T-helper 22 cell (primary cell): ENCODE measurements around the gene NUDT9.
"Not testable (repeated sequence)": the region's sequence is repeated elsewhere in the genome, so short reads cannot be mapped to it uniquely, and the experiment has no call there.

Experiments
- DNase-seq: peaks from one replicate; pipeline ENCODE4 v3.0.0-alpha.2; 2020; ENCODE audit warnings: low read depth

Gene NUDT9

GRCh38 chr4:87462102-87462501 lies 39.7 kb downstream of the NUDT9 start:
- no peak for DNase-seq

- DNase-seq, result no peak
Measured at GRCh38 chr4:87465739-87466366, 43.5 kb downstream of the NUDT9 start.

DNA sequence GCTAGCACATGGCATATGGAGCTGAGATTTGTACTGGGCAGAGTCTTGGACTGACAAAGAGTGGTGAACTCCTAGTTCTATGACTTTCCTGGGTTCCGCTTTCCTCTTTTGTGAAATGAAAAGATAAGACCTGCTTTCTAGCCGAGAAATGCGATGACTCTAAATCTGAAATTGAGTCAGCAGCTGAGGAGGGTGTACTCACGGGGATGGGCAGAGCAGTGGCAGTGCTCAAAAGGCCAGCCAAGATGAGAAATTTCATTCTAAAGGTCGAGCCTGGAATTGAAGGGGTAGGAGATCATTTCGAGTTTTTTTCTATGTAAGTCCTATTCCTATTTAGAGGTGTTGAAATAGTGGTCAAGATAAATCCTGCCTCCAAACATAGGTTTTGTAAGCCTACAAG lies 47.0 kb downstream of the NUDT9 start:
- DNase-seq, result no peak

DNA sequence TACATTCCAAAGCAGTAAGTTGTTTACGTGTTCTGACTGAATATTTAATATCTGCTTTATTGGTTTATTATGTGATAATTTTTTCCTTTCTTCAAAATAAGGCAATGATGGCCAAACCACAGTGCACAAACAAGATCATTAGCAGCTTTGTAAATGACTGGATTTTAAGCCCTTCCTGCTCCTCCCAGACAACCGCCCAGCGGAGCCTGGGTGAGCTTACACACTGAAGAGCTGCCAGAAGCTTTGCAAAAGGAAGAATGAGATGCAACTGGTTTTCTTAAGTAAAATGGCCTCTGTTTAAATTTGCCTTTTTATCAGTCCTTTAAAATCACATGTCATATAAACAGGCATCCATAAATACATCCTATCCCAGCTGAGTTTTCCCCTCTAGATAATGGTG lies 54.6 kb downstream of the NUDT9 start:
- DNase-seq, result no peak

GRCh38 chr4:87478732-87479250 lies 56.4 kb downstream of the NUDT9 start:
- DNase-seq, result no peak

DNA sequence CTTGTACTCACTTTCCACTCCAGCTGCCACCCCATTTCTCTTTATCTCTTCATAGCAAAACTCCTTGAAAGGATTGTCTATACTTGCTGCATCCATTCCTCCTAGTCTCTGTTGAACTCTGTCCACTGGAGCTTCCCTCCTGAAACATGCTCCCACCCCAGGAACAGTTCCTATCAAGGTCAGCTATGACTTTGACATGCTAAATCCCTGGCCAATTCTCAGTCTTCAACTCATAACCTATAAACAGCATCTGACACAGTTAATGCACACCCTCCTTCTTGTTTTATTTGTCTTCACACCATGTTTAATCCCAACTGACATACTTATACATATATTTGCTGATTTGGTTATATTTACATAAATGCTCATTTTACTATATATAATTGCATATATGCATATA lies 59.0 kb downstream of the NUDT9 start:
- DNase-seq, result no peak

DNA sequence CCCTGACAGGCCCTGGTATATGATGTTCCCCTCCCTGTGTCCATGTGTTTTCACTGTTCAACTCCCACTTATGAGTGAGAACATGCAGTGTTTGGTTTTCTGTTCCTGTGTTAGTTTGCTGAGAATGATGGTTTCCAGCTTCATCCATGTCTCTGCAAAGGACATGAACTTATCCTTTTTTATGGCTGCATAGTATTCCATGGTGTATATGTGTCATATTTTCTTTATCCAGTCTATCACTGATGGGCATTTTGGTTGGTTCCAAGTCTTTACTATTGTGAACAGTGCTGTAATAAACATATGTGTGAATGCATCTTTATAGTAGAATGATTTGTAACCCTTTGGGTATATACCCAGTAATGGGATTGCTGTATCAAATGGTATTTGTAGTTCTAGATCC lies 60.9 kb downstream of the NUDT9 start:
- not testable (repeated sequence) for DNase-seq

- not testable (repeated sequence) for DNase-seq
Measured at GRCh38 chr4:87488666-87489065, 66.3 kb downstream of the NUDT9 start.

DNA sequence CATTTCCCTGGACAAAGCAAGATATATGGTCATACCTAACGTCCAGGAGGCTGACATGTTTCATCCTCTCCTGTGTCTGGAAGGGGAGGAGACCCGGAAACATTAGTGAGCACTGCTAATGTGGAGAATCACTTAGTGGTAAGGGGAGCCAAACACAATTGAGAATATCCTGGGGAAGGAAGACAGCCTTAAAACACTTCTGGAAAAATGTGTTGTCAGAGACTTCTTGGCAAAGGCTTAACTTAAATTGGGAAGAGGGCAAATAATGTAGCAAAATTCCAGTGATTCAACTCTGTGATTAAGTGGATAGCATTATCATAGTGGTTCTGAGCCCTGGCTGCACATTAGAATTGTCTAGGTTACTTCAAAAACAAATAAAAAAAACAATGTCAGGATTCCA lies 67.3 kb downstream of the NUDT9 start:
- no peak for DNase-seq

- DNase-seq, result no peak
Measured at GRCh38 chr4:87490664-87491369, 68.4 kb downstream of the NUDT9 start.

- no peak for DNase-seq
Measured at GRCh38 chr4:87491436-87491835, 69.1 kb downstream of the NUDT9 start.

DNA sequence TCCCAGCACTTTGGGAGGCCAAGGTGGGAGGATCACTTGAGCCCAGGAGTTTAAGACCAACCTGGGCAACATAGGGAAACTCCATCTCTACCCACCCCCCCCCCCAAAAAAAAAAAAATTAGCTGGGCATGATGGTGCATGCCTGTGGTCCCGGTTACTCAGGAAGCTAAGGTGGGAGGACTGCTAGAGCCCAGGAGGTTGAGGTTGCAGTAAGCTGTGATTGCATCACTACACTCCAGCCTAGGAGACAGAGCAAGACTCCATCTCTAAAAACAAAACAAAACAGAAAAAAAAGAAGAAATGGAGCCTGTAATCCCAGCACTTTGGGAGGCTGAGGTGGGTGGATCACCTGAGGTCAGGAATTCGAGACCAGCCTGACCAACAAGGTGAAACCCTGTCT lies 69.5 kb downstream of the NUDT9 start:
- DNase-seq, result not testable (repeated sequence)

GRCh38 chr4:87493115-87493514 lies 70.7 kb downstream of the NUDT9 start:
- DNase-seq, result no peak

GRCh38 chr4:87497159-87497558 lies 74.8 kb downstream of the NUDT9 start:
- DNase-seq, result no peak

DNA sequence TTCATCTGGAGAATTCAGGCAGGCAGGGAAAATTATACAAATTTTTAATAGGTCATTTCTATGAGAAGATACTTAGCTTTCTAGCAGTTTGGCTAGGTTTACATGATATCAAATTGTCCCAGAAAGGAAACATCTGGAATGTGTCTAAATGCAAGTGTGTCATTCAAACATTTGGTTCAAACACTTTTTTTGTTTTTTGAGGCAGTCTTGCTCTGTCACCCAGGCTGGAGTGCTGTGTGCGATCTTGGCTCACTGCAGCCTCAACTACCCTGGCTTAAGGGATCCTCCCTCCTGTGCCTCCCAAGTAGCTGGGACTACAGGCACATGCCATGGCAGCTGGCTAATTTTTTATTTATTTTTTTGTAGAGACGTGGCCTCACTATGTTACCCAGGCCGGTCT lies 75.2 kb downstream of the NUDT9 start:
- DNase-seq, result no peak

GRCh38 chr4:87498446-87498900 lies 76.1 kb downstream of the NUDT9 start:
- DNase-seq, result no peak

DNA sequence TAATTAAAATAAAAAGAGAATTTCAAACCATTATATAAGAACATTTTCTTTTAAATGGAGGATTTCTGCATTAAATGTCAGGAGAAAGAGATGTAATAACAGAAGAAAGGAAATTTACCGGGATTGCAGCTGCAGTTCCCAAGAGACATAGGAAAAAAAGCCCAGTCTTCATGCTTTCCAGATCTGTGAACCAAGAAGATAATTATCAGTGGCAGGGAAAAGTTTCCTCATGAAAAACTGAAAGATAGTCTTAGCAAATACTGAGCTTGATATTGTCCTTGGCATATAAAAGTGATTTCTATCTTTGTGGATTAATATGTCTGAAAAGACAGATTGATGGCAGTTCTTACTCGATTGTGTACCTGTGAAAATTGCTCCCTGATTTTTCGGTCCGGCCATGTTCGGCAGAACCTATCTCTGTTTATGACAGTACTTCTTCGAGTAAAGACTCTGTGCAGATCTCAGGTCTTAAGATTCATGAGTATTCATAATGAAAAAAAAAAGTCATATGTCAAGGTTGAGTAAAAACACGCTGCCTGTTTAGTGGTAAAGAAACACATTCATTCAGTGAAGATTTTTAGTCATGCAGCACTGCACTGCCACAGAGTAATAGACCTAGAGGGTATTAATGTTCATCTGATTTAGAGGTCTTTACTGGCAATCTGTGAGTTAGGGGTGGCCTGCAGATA lies 77.2 kb downstream of the NUDT9 start:
- no peak for DNase-seq

- no peak for DNase-seq
Measured at GRCh38 chr4:87500092-87500462, 77.7 kb downstream of the NUDT9 start.

DNA sequence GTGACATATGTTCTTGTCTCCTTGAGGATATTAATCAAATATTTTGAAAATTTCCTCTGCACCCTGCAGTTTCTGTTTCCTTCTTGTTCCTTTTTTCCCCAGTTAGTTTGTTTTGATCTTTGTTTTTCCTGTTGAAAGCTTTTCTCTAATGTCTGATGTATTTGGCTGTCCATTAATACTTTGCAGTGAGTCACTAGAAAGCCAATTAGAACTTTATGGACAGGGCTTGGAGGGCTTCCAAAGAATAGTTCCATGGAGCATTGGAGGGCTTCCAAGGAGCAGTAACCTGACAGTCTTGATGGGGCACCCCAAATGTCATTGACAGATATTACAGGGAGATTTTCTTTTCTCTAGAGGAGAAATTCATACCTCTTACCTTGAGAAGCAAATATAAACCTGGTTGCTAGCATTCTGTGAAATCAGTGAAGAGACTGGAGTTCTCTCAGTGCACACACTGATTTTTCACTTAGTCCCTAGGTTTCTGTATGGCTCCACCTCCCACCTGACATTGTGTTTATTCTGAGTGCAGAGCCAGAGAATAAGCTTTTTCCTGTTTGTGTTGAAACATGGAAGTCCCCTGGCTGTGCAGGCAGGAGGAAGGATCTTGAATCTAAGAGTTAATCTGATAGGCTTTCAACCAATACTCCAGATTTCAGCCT lies 80.3 kb downstream of the NUDT9 start:
- no peak for DNase-seq

- no peak for DNase-seq
Measured at GRCh38 chr4:87505862-87506261, 83.5 kb downstream of the NUDT9 start.

- DNase-seq, result no peak
Measured at GRCh38 chr4:87506974-87507701, 84.8 kb downstream of the NUDT9 start.
